Activated naive CD8-positive, alpha-beta T cell treated with anti-CD3 and anti-CD28 coated beads, Interleukin-2, amount 50 U/mL, for 24 hours (primary cell): Measurements from ENCODE around the gene ACOT2.

ENCODE experiments used
- ATAC-seq: fragments of 150-1000 bp; cut with Tn5 transposase; one replicate; pipeline ENCODE4 v1.10.0; 2021
- DNase-seq: peaks from one replicate; pipeline ENCODE4 v3.0.0; 2021
- H3K27ac Mint-ChIP-seq: one replicate; pipeline ENCODE4 v1.8.0; 2021; ENCODE audit warnings: mild to moderate bottlenecking, mixed read lengths
- H3K27me3 Mint-ChIP-seq: one replicate; pipeline ENCODE4 v1.8.0; 2021; ENCODE audit warnings: mixed read lengths
- H3K36me3 Mint-ChIP-seq: one replicate; pipeline ENCODE4 v1.8.0; 2021; ENCODE audit warnings: low read depth, mixed read lengths
- H3K4me1 Mint-ChIP-seq: one replicate; pipeline ENCODE4 v1.8.0; 2021; ENCODE audit warnings: mixed read lengths
- H3K4me3 Mint-ChIP-seq: one replicate; pipeline ENCODE4 v1.8.0; 2021; ENCODE audit warnings: mild to moderate bottlenecking, moderate library complexity, mixed read lengths
- H3K9me3 Mint-ChIP-seq: one replicate; pipeline ENCODE4 v1.8.0; 2021; ENCODE audit warnings: mixed read lengths

Gene ACOT2

GRCh38 chr14:73616831-73617230, 47.8 kb downstream of the ACOT2 start:
- no peak for ATAC-seq
- H3K4me1 Mint-ChIP-seq, result peaks cover 6% of the 10 kb centered on the region
- H3K36me3 Mint-ChIP-seq, result no peaks in the 10 kb centered on the region
- no peak for DNase-seq
- no peaks in the 10 kb centered on the region for H3K9me3 Mint-ChIP-seq
- H3K27me3 Mint-ChIP-seq, result peaks cover 2% of the 10 kb centered on the region
- H3K27ac Mint-ChIP-seq, result no peak overlapping the region
- no peak overlapping the region for H3K4me3 Mint-ChIP-seq

DNA sequence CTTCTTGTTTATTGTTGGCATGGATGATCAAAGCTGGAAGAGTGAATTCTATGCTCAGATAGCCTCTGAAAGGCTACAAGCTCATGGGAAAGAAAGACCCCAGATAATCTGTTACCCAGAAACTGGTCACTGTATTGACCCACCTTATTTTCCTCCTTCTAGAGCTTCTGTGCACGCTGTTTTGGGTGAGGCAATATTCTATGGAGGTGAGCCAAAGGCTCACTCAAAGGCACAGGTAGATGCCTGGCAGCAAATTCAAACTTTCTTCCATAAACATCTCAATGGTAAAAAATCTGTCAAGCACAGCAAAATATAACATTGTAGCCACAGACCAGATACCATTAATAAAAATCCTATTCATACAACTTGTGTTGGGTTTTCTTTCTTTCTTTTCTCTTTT, 50.5 kb downstream of the ACOT2 start:
- no peak for ATAC-seq

GRCh38 chr14:73620268-73620667, 51.3 kb downstream of the ACOT2 start:
- Mint-ChIP-seq H3K36me3 (no peaks in the 10 kb centered on the region), H3K4me1 (no peaks in the 10 kb centered on the region)

More for the DNA sequence above, 50.5 kb downstream of the ACOT2 start:
- H3K27me3 Mint-ChIP-seq, result no peaks in the 10 kb centered on the region
- no peaks in the 10 kb centered on the region for H3K4me1 Mint-ChIP-seq
- no peak for DNase-seq
- no peaks in the 10 kb centered on the region for H3K9me3 Mint-ChIP-seq
- no peaks in the 10 kb centered on the region for H3K36me3 Mint-ChIP-seq
- H3K27ac Mint-ChIP-seq, result no peak overlapping the region
- no peak overlapping the region for H3K4me3 Mint-ChIP-seq

GRCh38 chr14:73623504-73624054, 54.6 kb downstream of the ACOT2 start:
- Mint-ChIP-seq H3K36me3 (no peaks in the 10 kb centered on the region), H3K4me1 (no peaks in the 10 kb centered on the region), H3K27ac (no peak overlapping the region), H3K9me3 (no peaks in the 10 kb centered on the region), H3K4me3 (no peak overlapping the region), H3K27me3 (no peaks in the 10 kb centered on the region)
- DNase-seq, result no peak
- ATAC-seq, result no peak

More at GRCh38 chr14:73620268-73620667, 51.3 kb downstream of the ACOT2 start:
- ATAC-seq (no peak), DNase-seq (no peak)
- Mint-ChIP-seq H3K27me3 (no peaks in the 10 kb centered on the region), H3K9me3 (no peaks in the 10 kb centered on the region), H3K4me3 (no peak overlapping the region), H3K27ac (no peak overlapping the region)
